ENCODE measurements around the gene ZNF48.

Gene ZNF48

DNA sequence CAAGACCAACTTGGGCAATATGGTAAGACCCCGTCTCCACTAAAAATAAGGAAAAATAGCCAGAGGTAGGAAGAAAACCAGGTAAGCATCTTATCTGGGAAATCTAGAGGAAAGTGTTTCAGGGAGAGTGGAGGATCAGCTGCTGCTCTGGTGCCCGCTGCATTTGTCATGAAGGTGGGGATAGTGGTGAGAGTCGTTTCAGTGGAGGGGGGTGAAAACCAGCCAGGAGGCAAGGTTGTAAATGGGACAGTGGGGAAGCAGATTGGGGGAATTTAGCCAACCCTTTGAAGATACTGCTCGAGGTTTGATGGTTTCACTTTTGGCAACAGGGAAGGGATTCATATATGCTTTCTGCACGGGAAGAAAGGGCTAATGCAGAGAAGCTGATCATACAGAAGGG is 25.8 kb downstream of the ZNF48 start:
- H2AFZ ChIP-seq (ENCODE audit: low read depth, low read length, severe bottlenecking) = no peak overlapping the region
- no peaks in the 10 kb centered on the region for H3K27me3 ChIP-seq (ENCODE audit: low read length)
- no peak overlapping the region for H3K4me2 ChIP-seq (ENCODE audit: low read depth, low read length, poor library complexity, severe bottlenecking)
- peaks cover 26% of the 10 kb centered on the region for H3F3A ChIP-seq (ENCODE audit: insufficient read depth)
- no peak overlapping the region for H3K9ac ChIP-seq (ENCODE audit: low read length)
- H3K27ac ChIP-seq (ENCODE audit: low read depth, low read length) = no peak overlapping the region
- no peaks in the 10 kb centered on the region for H3K9me2 ChIP-seq (replicated peaks; ENCODE audit: insufficient read depth, low read length)
- no peaks in the 10 kb centered on the region for H4K20me1 ChIP-seq (ENCODE audit: low read depth, low read length)
- H3K4me3 ChIP-seq (ENCODE audit: insufficient read depth, low read length, poor library complexity, severe bottlenecking) = no peak overlapping the region
- TF ChIP-seq, protein P1, sequence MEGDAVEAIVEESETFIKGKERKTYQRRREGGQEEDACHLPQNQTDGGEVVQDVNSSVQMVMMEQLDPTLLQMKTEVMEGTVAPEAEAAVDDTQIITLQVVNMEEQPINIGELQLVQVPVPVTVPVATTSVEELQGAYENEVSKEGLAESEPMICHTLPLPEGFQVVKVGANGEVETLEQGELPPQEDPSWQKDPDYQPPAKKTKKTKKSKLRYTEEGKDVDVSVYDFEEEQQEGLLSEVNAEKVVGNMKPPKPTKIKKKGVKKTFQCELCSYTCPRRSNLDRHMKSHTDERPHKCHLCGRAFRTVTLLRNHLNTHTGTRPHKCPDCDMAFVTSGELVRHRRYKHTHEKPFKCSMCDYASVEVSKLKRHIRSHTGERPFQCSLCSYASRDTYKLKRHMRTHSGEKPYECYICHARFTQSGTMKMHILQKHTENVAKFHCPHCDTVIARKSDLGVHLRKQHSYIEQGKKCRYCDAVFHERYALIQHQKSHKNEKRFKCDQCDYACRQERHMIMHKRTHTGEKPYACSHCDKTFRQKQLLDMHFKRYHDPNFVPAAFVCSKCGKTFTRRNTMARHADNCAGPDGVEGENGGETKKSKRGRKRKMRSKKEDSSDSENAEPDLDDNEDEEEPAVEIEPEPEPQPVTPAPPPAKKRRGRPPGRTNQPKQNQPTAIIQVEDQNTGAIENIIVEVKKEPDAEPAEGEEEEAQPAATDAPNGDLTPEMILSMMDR (IDR thresholded peaks at IDR 0.05; ENCODE audit: insufficient read depth, low read length, poor library complexity, severe bottlenecking) = no peak
- TF ChIP-seq EZH2phosphoT487 (conservative IDR thresholded peaks at IDR 0.05; ENCODE audit: low read length) = no peak
- H3K36me3 ChIP-seq (ENCODE audit: low read length) = no peaks in the 10 kb centered on the region
- no peaks in the 10 kb centered on the region for H3K9me3 ChIP-seq (ENCODE audit: insufficient read depth, low read length)
- H3K79me2 ChIP-seq (ENCODE audit: insufficient read depth, low read length) = peaks cover 17% of the 10 kb centered on the region; the same call in 1 of the 2 replicates

DNA sequence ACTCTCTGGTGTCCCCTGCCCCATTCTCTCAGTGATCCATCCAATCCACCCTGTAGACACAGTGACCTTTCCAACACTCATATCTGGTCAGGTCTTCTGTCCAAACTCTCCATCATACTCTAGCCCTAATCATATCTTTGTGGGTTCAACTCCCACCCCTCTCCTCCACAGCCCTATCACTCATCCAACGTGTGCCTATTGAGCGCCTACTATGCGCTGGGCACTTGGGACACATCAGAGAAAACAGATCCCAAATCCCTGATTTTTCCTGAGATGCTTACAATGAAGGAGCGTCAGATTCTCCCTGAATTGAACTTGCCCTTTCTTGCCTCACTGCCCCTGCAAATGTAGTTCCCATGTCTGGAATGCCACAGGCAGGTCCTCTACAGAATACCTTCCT is 32.8 kb downstream of the ZNF48 start:
- Histone ChIP-seq H3K79me2 (ENCODE audit: insufficient read depth, low read length) (peaks cover 44% of the 10 kb centered on the region), H3K27ac (ENCODE audit: low read depth, low read length) (no peak overlapping the region), H3K36me3 (ENCODE audit: low read length) (peaks cover 9% of the 10 kb centered on the region), H3K9me2 (replicated peaks; ENCODE audit: insufficient read depth, low read length) (no peaks in the 10 kb centered on the region), H2AFZ (ENCODE audit: low read depth, low read length, severe bottlenecking) (no peak overlapping the region), H3K9me3 (ENCODE audit: insufficient read depth, low read length) (no peaks in the 10 kb centered on the region), H3K4me3 (ENCODE audit: insufficient read depth, low read length, poor library complexity, severe bottlenecking) (no peak overlapping the region), H3K4me2 (ENCODE audit: low read depth, low read length, poor library complexity, severe bottlenecking) (peak overlapping the region; percentile 81), H3K9ac (ENCODE audit: low read length) (no peak overlapping the region), H3F3A (ENCODE audit: insufficient read depth) (no peaks in the 10 kb centered on the region), H3K27me3 (ENCODE audit: low read length) (no peaks in the 10 kb centered on the region), H4K20me1 (ENCODE audit: low read depth, low read length) (no peaks in the 10 kb centered on the region; the same call in 1 of the 2 replicates)
- TF ChIP-seq EZH2phosphoT487 (conservative IDR thresholded peaks at IDR 0.05; ENCODE audit: low read length) = no peak
- TF ChIP-seq, protein P1 (IDR thresholded peaks at IDR 0.05; ENCODE audit: insufficient read depth, low read length, poor library complexity, severe bottlenecking) = no peak

DNA sequence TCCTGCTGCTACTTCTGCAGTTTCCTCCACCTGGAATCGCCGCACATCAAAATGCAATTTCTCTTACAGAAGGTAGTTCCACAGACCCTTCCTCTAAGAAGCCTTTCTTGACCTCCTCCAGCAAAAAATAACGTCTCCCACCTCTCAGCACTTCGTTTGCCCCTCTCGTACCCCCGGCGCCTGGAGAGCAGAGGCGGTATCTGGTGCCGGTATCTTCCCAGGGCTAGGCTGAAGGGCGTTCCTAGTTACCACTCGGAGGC is 34.1 kb downstream of the ZNF48 start:
- Histone ChIP-seq H4K20me1 (ENCODE audit: low read depth, low read length) (no peaks in the 10 kb centered on the region; the same call in 1 of the 2 replicates), H2AFZ (ENCODE audit: low read depth, low read length, severe bottlenecking) (no peak overlapping the region), H3F3A (ENCODE audit: insufficient read depth) (no peaks in the 10 kb centered on the region), H3K27me3 (ENCODE audit: low read length) (no peaks in the 10 kb centered on the region), H3K27ac (ENCODE audit: low read depth, low read length) (peak overlapping the region; percentile 58), H3K9me2 (replicated peaks; ENCODE audit: insufficient read depth, low read length) (no peaks in the 10 kb centered on the region), H3K36me3 (ENCODE audit: low read length) (peaks cover 9% of the 10 kb centered on the region), H3K4me2 (ENCODE audit: low read depth, low read length, poor library complexity, severe bottlenecking) (peak overlapping the region; percentile 81), H3K9ac (ENCODE audit: low read length) (peak overlapping the region; percentile 82), H3K79me2 (ENCODE audit: insufficient read depth, low read length) (peaks cover 39% of the 10 kb centered on the region), H3K9me3 (ENCODE audit: insufficient read depth, low read length) (no peaks in the 10 kb centered on the region), H3K4me3 (ENCODE audit: insufficient read depth, low read length, poor library complexity, severe bottlenecking) (peak overlapping the region; percentile 83)
- no peak for TF ChIP-seq EZH2phosphoT487 (conservative IDR thresholded peaks at IDR 0.05; ENCODE audit: low read length)
- TF ChIP-seq, protein P1 (IDR thresholded peaks at IDR 0.05; ENCODE audit: insufficient read depth, low read length, poor library complexity, severe bottlenecking) = no peak
